H9 (cell line): ENCODE results near the gene TRRAP. TPM values are rescaled to one million over a fixed set of nuclear protein-coding genes. Genes with fewer than 3 reads are reported as not detected.

Experiments
- DNase-seq: peaks from one replicate; pipeline ENCODE4 v3.0.0-alpha.2; 2017
- H2AFZ ChIP-seq: one replicate; pipeline ENCODE4 v1.6.1; 2013; ENCODE audit warnings: mild to moderate bottlenecking, low read length, control low read depth, moderate library complexity
- H2AK5ac ChIP-seq: 2 replicates; pipeline ENCODE4 v1.6.1; 2013; ENCODE audit warnings: low read length, control low read depth, mixed read lengths; ENCODE audit not compliant: insufficient read length
- H2BK120ac ChIP-seq: one replicate; pipeline ENCODE4 v1.6.1; 2013; ENCODE audit warnings: low read depth, mild to moderate bottlenecking, low read length, control low read depth, inconsistent platforms; ENCODE audit not compliant: poor library complexity, severe bottlenecking
- H2BK12ac ChIP-seq: 2 replicates; pipeline ENCODE4 v1.6.1; 2013; ENCODE audit warnings: low read length, control low read depth, mixed read lengths, low read depth; ENCODE audit not compliant: insufficient read length
- H2BK15ac ChIP-seq: 2 replicates; pipeline ENCODE4 v1.6.1; 2013; ENCODE audit warnings: low read depth, low read length, control low read depth
- H2BK20ac ChIP-seq: one replicate; pipeline ENCODE4 v1.6.1; 2013; ENCODE audit warnings: low read depth, mild to moderate bottlenecking, low read length, control low read depth, inconsistent platforms; ENCODE audit not compliant: poor library complexity, severe bottlenecking
- H2BK5ac ChIP-seq: 2 replicates; pipeline ENCODE4 v1.6.1; 2013; ENCODE audit warnings: low read length, control low read depth, mixed read lengths; ENCODE audit not compliant: insufficient read length
- H3K14ac ChIP-seq: 2 replicates; pipeline ENCODE4 v1.6.1; 2013; ENCODE audit warnings: low read length, control low read depth; ENCODE audit not compliant: insufficient read depth
- H3K18ac ChIP-seq: 2 replicates; pipeline ENCODE4 v1.6.1; 2013; ENCODE audit warnings: low read depth, mild to moderate bottlenecking, mixed read lengths, low read length, control low read depth; ENCODE audit not compliant: insufficient read length
- H3K23ac ChIP-seq: 2 replicates; pipeline ENCODE4 v1.6.1; 2013; ENCODE audit warnings: low read length, control low read depth, mixed read lengths, low read depth; ENCODE audit not compliant: insufficient read length
- H3K23me2 ChIP-seq: 2 replicates; pipeline ENCODE4 v1.6.1; 2013; ENCODE audit warnings: low read depth, mild to moderate bottlenecking, mixed read lengths, low read length, control low read depth; ENCODE audit not compliant: insufficient read length, poor library complexity, severe bottlenecking
- H3K27ac ChIP-seq: 2 replicates; pipeline ENCODE4 v1.5.1; 2013; ENCODE audit warnings: low read length, control low read depth, mixed read lengths, low read depth; ENCODE audit not compliant: insufficient read length
- H3K27me3 ChIP-seq: 2 replicates; pipeline ENCODE4 v1.6.1; 2013; ENCODE audit warnings: low read length, control low read depth, inconsistent platforms; ENCODE audit not compliant: insufficient read depth
- H3K4ac ChIP-seq: 2 replicates; pipeline ENCODE4 v1.6.1; 2013; ENCODE audit warnings: low read depth, mild to moderate bottlenecking, control low read depth, inconsistent platforms, low read length, moderate library complexity
- H3K4me1 ChIP-seq: 2 replicates; pipeline ENCODE4 v1.6.1; 2013; ENCODE audit warnings: low read length, control low read depth, inconsistent platforms; ENCODE audit not compliant: insufficient read depth
- H3K4me2 ChIP-seq: 2 replicates; pipeline ENCODE4 v1.6.1; 2013; ENCODE audit warnings: low read length, control low read depth, mixed read lengths; ENCODE audit not compliant: insufficient read length, insufficient read depth
- H3K56ac ChIP-seq: 2 replicates; pipeline ENCODE4 v1.6.1; 2013; ENCODE audit warnings: low read depth, mild to moderate bottlenecking, mixed read lengths, low read length, control low read depth; ENCODE audit not compliant: insufficient read length
- H3K79me1 ChIP-seq: 2 replicates; pipeline ENCODE4 v1.6.1; 2013; ENCODE audit warnings: low read depth, mild to moderate bottlenecking, moderate library complexity, low read length, control low read depth, inconsistent platforms; ENCODE audit not compliant: insufficient read depth, poor library complexity, severe bottlenecking
- H3K79me2 ChIP-seq: 2 replicates; pipeline ENCODE4 v1.6.1; 2013; ENCODE audit warnings: low read length, control low read depth, inconsistent platforms; ENCODE audit not compliant: insufficient read depth
- H3K9ac ChIP-seq: 2 replicates; pipeline ENCODE4 v1.6.1; 2013; ENCODE audit warnings: low read length, control low read depth, mixed read lengths; ENCODE audit not compliant: insufficient read length; ENCODE audit errors: extremely low read depth
- H3K9me3 ChIP-seq: one replicate; pipeline ENCODE4 v1.6.1; 2013; ENCODE audit warnings: low read depth, low read length, inconsistent platforms; ENCODE audit not compliant: control insufficient read depth
- H3T11ph ChIP-seq: one replicate; pipeline ENCODE4 v1.6.1; 2013; ENCODE audit warnings: mild to moderate bottlenecking, low read length, control low read depth, inconsistent platforms
- H4K20me1 ChIP-seq: one replicate; pipeline ENCODE4 v1.6.1; 2013; ENCODE audit not compliant: control insufficient read depth, insufficient read length, insufficient read depth
- H4K5ac ChIP-seq: 2 replicates; pipeline ENCODE4 v1.6.1; 2013; ENCODE audit warnings: low read depth, mild to moderate bottlenecking, mixed read lengths, low read length, control low read depth; ENCODE audit not compliant: insufficient read length
- H4K8ac ChIP-seq: replicated peaks from 2 replicates; pipeline ENCODE4 v1.6.1; 2013; ENCODE audit warnings: low read length, control low read depth, mixed read lengths, low read depth; ENCODE audit not compliant: insufficient read length
- H4K91ac ChIP-seq: 2 replicates; pipeline ENCODE4 v1.6.1; 2013; ENCODE audit warnings: low read depth, mild to moderate bottlenecking, moderate library complexity, mixed read lengths, low read length, control low read depth; ENCODE audit not compliant: insufficient read length
- H3K27ac Mint-ChIP-seq, 3 experiments: 2 replicates in 2 of 3; 3 replicates in 1 of 3; pipeline ENCODE4 v1.8.0; 2020 to 2021; ENCODE audit warnings: mixed read lengths in 3 of 3, mild to moderate bottlenecking in 1 of 3, moderate library complexity in 1 of 3
- H3K27me3 Mint-ChIP-seq: 2 replicates; pipeline ENCODE4 v1.8.0; 2021; ENCODE audit warnings: low read depth, mild to moderate bottlenecking, moderate library complexity, mixed read lengths
- H3K36me3 Mint-ChIP-seq, 3 experiments: 2 replicates in 2 of 3; 3 replicates in 1 of 3; pipeline ENCODE4 v1.8.0; 2020 to 2021; ENCODE audit warnings: low read depth in 3 of 3, mixed read lengths in 3 of 3; ENCODE audit not compliant: insufficient read depth in 1 of 3
- H3K4me1 Mint-ChIP-seq, 2 experiments: 2 replicates each; pipeline ENCODE4 v1.8.0; 2020; ENCODE audit warnings: mixed read lengths in 2 of 2
- H3K4me3 Mint-ChIP-seq, 2 experiments: 2 replicates in 1 of 2; 3 replicates in 1 of 2; pipeline ENCODE4 v1.8.0; 2020 to 2021; ENCODE audit warnings: mild to moderate bottlenecking in 2 of 2, mixed read lengths in 2 of 2, moderate library complexity in 1 of 2
- H3K9me3 Mint-ChIP-seq, 2 experiments: 2 replicates in 1 of 2; 3 replicates in 1 of 2; pipeline ENCODE4 v1.8.0; 2020; ENCODE audit warnings: mild to moderate bottlenecking in 2 of 2, mixed read lengths in 2 of 2, moderate library complexity in 1 of 2
- CTCF ChIP-seq: fragments of 200-600 bp; sonication (generic); conservative IDR thresholded peaks from 3 replicates; pipeline ENCODE4 v1.8.0; 2021; ENCODE audit warnings: antibody characterized with exemption, mild to moderate bottlenecking
- WGBS: extraction: QIAGEN DNeasy Blood & Tissue Kit; methylation state at CpG from one replicate; pipeline ENCODE4 v1.1.7; 2013; ENCODE audit warnings: missing lambda C conversion rate, low lambda C conversion rate, mixed read lengths; ENCODE audit not compliant: insufficient read length; ENCODE audit errors: extremely low coverage; 5-methylcytosine and 5-hydroxymethylcytosine counted together
- total RNA-seq: library from RNA; stranded (reverse); gene quantifications from 2 replicates; pipeline ENCODE4 v1.2.1, GENCODE V29; 2021

The TRRAP gene
- total RNA-seq, 1 experiment from 2014 or later, result 58.6 TPM

- Histone ChIP-seq H2BK15ac (no peak overlapping the region), H3K23me2 (no peaks in the 10 kb centered on the region), H3K56ac (no peak overlapping the region), H3K9me3 (no peaks in the 10 kb centered on the region), H3K79me2 (no peaks in the 10 kb centered on the region), H3K27me3 (no peaks in the 10 kb centered on the region), H3K79me1 (no peaks in the 10 kb centered on the region), H3K4ac (no peak overlapping the region), H2BK20ac (no peak overlapping the region), H4K91ac (no peak overlapping the region), H2AFZ (no peak overlapping the region), H2AK5ac (no peak overlapping the region), H3K4me1 (no peaks in the 10 kb centered on the region), H2BK12ac (no peak overlapping the region), H4K5ac (no peak overlapping the region), H3K14ac (no peak overlapping the region), H3K23ac (no peak overlapping the region), H4K8ac (no peak overlapping the region), H4K20me1 (no peaks in the 10 kb centered on the region), H2BK120ac (no peak overlapping the region), H3K27ac (no peak overlapping the region), H3T11ph (no peak overlapping the region), H3K18ac (no peak overlapping the region), H2BK5ac (no peak overlapping the region), H3K9ac (no peak overlapping the region), H3K4me2 (no peak overlapping the region)
- Mint-ChIP-seq H3K36me3 (peaks cover 67 to 98% (median 94%) of the 10 kb centered on the region in 3 experiments; a peak in 6 of 7 replicates), H3K4me1 (no peaks in the 10 kb centered on the region), H3K27ac (peak overlapping the region in 2 of 3 experiments; percentile 22 to 27; a peak in 1 of 7 replicates), H3K9me3 (no peaks in the 10 kb centered on the region; a peak in 1 of 5 replicates), H3K4me3 (no peak overlapping the region), H3K27me3 (no peaks in the 10 kb centered on the region)
- WGBS, result no CpG with 5 or more reads among the region's 9 CpGs
- DNase-seq, result no peak
- TF ChIP-seq CTCF, result no peak
Measured at GRCh38 chr7:98956937-98957336, 78.6 kb downstream of the TRRAP start.
